AG20443 (cell line): ENCODE measurements around the gene HEATR1.
"Not testable (repeated sequence)": the region's sequence is repeated elsewhere in the genome, so short reads cannot be mapped to it uniquely, and the experiment has no call there.

Experiments
- DNase-seq: peaks from one replicate; pipeline ENCODE4 v3.0.0; 2012; ENCODE audit warnings: low spot score, mixed read lengths

The HEATR1 gene

GRCh38 chr1:236603991-236604904 is at the start of gene HEATR1:
TSS of gene HEATR1 (minus strand) at chr1:236604516. CDS start at chr1:236604095, 421 bp downstream.
- DNase-seq, result peak; percentile 96

GRCh38 chr1:236645016-236645680 is 40.8 kb upstream of the HEATR1 start:
- DNase-seq, result no peak

DNA sequence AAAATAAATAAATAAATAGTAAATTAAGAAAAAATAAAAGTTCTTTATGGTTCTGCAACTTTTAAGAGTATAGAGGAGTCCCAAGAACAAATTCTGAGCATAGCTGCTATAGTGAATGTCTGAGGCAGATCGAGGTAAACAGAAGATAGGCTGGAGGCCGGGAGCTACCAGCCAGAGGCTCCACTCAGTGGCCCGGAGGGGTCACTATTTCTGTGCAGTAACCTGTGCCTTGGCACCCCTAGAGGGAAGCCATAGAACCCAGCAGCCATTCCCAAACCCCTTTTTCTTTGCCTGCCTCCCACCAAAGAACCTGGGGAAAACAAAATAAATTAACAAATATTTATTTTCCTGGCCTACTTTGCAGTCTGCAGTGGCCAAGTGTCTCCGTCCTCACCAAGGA is 38.4 kb upstream of the HEATR1 start:
- no peak for DNase-seq

- no peak for DNase-seq
These were observed 35.4 kb upstream of the HEATR1 start for GRCh38 chr1:236639686-236640085.

DNA sequence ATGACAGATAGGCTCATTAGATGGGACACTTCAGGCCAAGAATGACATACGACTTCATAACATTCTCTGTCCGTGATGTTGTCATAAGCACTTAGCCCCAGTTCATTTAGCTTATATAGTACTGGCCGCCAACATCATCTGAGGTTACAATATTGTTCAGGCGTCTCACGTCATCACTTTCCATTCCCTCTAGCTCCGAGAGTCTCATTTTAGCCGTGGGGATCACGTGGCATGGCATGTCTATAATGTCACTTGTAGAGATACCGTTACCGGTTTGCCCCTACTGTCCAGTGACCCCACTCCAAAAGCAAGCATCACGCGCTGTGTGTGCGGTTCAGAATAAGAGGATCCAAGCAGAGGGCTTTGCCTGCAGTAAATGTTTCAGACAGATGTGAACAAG is 34.6 kb upstream of the HEATR1 start:
- DNase-seq, result no peak

- DNase-seq, result no peak
These were observed 31.7 kb upstream of the HEATR1 start for GRCh38 chr1:236636017-236636416.

GRCh38 chr1:236627727-236628408 is 23.6 kb upstream of the HEATR1 start:
- no peak for DNase-seq

DNA sequence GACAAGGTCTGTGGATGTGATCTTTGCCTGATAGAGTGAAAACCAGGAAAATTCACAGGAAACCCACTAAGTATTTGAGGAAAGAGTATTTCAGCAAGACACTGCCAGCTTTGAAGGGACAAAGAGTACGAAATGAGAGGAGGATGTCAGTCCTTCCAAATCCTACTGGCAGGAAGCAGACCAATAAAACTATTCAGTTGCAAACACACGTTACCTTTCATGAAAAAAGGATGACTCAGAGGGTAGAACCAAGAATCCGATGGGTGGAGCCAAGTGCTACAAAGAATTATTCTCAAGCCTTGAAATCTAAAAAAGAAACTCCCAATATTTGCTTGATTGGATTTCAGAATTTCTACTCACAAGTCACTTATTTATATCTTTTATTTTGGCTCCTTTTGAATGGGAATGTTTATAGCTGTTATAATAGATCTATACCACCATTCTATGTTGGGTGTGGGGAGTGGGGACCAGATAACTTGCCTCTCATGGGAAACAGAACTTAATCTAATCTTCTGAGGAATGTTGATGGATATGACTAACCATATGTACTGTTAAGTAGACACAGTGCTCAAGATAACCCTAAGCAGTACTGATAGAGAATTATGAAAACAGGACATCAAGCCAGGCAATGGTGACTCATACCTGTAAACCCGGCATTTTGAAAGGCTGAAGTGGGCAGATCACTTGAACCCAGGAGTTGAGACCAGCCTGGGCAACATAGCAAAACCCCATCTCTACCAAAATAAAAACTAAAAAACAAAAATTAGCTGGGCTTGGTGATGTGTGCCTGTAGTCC is 19.3 kb upstream of the HEATR1 start:
- no peak for DNase-seq

DNA sequence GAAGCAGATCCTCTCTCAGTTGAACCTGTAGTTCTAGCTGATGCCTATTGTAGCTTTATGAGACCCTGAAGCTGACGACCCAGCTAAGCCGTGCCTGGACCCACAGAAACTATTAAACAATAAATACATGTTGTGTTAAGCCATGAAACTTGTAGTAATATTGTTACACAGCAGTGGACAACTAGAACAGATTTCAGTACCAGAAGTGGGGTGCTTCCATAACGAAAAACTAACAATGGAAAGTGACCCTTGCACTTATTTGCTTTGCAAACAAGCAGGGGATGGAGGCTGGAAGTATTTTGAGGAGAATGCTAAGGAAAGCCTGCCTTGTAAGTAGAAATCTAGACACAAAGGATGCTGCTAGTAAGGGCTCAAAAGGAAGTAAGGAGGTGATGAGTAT is 18.1 kb upstream of the HEATR1 start:
- no peak for DNase-seq

- DNase-seq, result no peak
These were observed 15.1 kb upstream of the HEATR1 start for GRCh38 chr1:236619398-236619797.

DNA sequence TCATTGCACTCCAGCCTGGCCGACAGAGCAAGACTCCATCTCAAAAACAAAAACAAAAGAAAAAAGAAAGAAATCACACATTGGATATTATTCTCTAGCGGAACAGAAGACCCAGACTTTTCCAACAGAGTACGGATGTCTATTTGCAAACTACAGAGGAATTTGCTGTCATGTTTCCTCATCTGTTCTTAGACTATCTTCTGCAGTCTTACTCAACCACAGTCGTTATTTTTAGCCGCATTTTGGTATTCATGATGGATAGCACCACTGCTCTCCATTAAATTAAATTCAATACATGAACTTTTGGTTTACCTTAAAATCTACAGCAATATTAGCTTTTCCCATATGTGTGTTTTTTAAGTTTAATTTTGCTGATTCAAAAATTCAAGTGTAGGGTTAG is 14.2 kb upstream of the HEATR1 start:
- no peak for DNase-seq

DNA sequence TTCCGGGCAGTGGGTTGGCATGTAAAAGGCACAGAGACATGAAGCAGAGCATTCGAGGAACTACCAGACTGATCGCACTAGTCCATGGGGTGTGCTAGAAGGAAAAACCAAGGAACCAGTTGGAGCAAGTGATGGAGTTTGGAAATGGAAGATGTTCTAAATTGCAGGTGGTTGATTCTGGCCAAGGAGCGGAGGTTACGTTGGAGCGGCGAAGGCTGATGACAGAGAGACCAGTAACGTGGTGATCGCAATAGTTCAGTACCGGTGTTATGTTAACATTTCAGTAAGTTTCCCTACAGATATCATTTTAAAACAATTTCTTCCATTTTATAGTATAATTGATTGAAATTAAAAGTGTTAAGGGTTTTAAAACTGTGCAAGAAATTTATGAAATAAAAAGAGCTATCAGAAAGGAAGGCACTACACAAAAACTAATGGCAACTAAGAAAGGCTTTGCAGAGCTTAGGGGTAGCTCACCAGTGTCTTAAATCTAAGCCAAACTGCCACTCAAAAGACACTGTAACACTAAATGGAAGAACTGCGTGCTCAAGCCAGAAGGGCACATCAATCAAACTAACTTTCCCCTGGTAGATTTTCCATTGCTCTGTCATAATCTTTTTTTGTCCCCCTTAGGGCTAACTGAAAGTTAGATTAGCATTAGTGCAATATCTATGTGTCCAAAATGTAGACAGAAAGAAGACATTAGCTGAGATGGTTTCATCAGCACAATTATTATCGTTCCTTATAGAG is 11.3 kb upstream of the HEATR1 start:
- no peak for DNase-seq

DNA sequence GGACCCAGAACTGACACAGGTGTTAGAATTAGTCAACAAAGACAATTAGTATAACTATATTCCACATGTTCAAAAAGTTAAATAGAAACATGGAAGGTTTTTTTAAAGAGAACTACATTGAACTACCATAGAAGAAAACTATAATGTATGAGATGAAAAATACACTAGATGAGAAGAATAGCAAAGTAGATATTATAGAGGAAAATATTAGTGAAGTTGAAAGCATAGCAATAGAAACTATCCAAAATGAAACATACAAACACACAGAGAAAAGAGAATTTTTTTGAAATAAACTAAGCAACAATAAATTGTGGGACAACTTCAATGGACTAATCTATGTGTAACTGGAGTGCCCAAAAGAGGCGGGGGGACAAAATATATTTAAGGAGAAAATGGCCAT is 8.0 kb upstream of the HEATR1 start:
- no peak for DNase-seq

DNA sequence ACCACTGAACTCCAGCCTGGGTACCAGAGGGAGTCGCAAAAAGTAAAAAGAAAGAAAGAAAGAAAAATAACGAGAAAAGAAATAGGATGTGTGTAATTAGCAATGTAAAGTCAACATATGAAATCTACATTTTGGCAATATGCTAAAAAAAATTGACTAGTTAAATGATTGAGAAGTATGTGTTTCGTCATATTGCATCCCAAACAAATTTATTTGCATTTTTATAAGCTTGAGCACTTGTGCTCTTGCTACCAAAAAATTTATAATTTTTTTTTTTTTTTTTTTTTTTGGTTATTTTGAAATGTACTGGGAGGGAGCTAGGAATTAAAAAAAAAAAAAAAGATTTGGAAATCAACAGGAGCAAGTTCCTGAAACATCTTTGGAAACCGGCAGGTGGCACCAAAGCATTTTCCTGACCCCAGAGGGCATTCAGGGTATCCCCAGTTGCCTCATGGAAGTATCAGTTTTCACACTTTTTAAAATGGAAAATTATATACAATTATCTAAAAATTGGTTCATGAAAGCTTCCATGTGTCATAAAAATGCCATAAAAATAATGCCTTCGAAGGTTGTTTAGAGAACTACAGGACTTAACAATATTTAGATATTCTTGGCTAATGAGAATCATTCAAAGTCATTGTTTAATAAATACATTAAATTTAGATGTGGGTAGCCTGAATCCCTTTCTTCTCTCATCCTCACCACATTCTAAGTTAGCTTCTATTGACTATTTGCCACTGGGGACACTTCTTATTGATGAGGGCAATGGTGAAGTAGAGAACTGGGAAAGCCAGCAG is 4.8 kb upstream of the HEATR1 start:
- DNase-seq, result peak; percentile 58

- not testable (repeated sequence) for DNase-seq
These were observed 3.3 kb upstream of the HEATR1 start for GRCh38 chr1:236607597-236607996.

DNA sequence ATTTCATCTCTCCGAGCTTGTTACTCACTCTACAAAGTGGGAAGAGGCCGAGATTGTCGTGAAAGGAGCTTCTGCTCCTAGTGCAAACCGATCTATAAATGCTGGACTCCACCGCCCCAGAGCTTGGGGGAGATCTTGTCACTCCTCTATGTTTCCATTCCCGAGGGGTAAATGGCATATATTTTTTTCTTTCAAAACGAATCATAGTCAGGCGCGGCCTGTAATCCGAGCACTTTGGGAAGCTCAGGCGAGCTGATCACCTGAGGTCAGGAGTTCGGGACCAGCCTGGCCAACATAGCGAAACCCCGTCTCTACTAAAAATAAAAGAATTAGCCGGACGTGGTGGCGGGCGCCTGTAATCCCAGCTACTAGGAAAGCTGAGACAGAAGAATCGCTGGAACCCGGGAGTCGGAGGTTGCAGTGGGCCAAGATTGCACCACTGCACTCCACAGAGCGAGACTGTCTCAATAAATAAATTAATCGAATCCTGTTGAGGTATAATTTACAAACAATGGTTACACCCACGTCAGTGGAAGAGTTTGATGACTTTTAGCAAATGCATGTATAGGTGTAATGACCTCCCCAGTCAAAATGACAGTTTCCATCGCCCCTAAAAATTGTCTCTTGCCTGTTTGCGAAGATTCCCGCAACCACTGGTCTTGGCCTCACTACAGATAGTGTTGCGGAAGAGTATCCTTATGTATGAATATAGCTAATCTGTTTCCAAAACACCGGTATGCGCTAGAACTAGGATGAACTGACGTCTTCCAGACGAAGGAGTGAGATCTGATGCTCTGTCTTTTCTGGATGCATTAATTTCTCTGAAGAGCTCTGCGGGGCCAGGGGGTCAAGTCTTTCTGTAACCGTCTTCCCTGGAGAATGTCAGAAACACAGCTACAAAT is 840 bp upstream of the HEATR1 start:
- DNase-seq, result no peak

- no peak for DNase-seq
These were observed 2.1 kb downstream of the HEATR1 start for GRCh38 chr1:236602171-236602570.

- DNase-seq, result no peak
These were observed 13.7 kb downstream of the HEATR1 start for GRCh38 chr1:236590553-236591150.

DNA sequence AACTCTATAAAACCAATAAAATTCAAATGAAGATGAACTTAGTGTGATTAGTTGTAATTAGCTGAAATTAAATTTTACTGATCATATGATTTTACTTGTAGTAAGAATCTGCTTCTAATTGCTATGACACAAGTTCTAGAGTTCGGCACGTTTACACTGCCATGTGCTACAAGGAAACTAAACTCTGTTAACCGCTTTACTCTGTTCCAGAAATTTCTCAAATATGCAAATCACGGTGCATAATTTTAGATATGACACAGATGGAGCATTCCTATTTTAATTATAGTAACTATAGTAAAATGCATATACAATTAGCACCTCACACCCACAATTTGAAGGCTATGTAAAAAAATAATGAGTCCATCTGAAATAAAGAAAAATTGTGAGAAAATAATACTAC is 14.8 kb downstream of the HEATR1 start:
- no peak for DNase-seq
